MM.1S (cell line): ENCODE results near the gene ANGEL1.

Source experiments
- CTCF ChIP-seq: fragments of 300-600 bp; sonication (generic); IDR thresholded peaks from 2 replicates; pipeline ENCODE4 v1.5.1; 2016; ENCODE audit warnings: antibody characterized with exemption, low read length, mixed read lengths
- EZH2phosphoT487 ChIP-seq: fragments of 300-600 bp; sonication (generic); IDR thresholded peaks from 2 replicates; pipeline ENCODE4 v1.6.1; 2018; ENCODE audit warnings: antibody characterized with exemption, low read length

- TF ChIP-seq CTCF: no peak
- TF ChIP-seq EZH2phosphoT487: no peak
These were observed 4.7 kb downstream of the ANGEL1 start for GRCh38 chr14:76808011-76808410.
